GM12878 (cell line): ENCODE data around the gene CTAGE9. TPM values are rescaled to one million over a fixed set of nuclear protein-coding genes. Genes with fewer than 3 reads are reported as not detected.

Source experiments
- ATAC-seq: fragments of 200-7000 bp; cut with Tn5 transposase; 3 replicates; pipeline ENCODE4 v1.9.1; 2020; ENCODE audit warnings: mild to moderate bottlenecking, moderate library complexity
- BruUV-seq: library from RNA; stranded (reverse); fragments of 400-500 nt; replicated peaks from 2 replicates; lab custom pipeline; 2021; lab: Mats Ljungman, UMichigan
- CTCF ChIA-PET: fragments of 300-600 bp; sonication (Branson Sonifier 250); formaldehyde crosslinking; extraction: SDS; loops from one replicate; lab custom pipeline; 2021; ENCODE audit warnings: inconsistent platforms; lab: Yijun Ruan, JAX
- POLR2A ChIA-PET: fragments of 350-600 bp; formaldehyde crosslinking; extraction: SDS; loops from one replicate; lab custom pipeline; 2021; ENCODE audit warnings: inconsistent platforms; lab: Charles Lee
- RAD21 ChIA-PET: fragments of 300-600 bp; sonication (Branson Sonifier 250); formaldehyde crosslinking; loops from one replicate; lab custom pipeline; 2023; ENCODE audit warnings: antibody characterized with exemption; ENCODE audit not compliant: unreplicated experiment; lab: Charles Lee
- SMC1A ChIA-PET: fragments of 300-600 bp; sonication (Branson Sonifier 250); formaldehyde crosslinking; loops from one replicate; lab custom pipeline; 2023; ENCODE audit not compliant: unreplicated experiment, uncharacterized antibody; lab: Charles Lee
- DNase-seq: peaks from one replicate; pipeline ENCODE4 v3.0.0-alpha.2; 2011; ENCODE audit warnings: low read depth, low spot score
- FAIRE-seq: peaks from 3 replicates; lab custom pipeline; 2011; peaks lifted over from hg19 to GRCh38; lab: Jason Lieb, UNC
- H2AFZ ChIP-seq: 2 replicates; pipeline ENCODE4 v1.6.0; 2011; ENCODE audit warnings: low read depth, low read length, control low read depth; ENCODE audit not compliant: control insufficient read depth
- H3K27ac ChIP-seq: 2 replicates; pipeline ENCODE4 v1.5.1; 2011; ENCODE audit warnings: control low read depth; ENCODE audit not compliant: control insufficient read depth, insufficient read depth
- H3K27me3 ChIP-seq, 2 experiments: replicated peaks in 1 of 2; 2 replicates each; pipeline versions ENCODE4 v1.6.0 to v1.6.1; 2011; ENCODE audit warnings: low read length in 1 of 2; ENCODE audit not compliant: control insufficient read depth in 2 of 2, insufficient read depth in 2 of 2
- H3K36me3 ChIP-seq, 2 experiments: 2 replicates each; pipeline ENCODE4 v1.5.1; 2011; ENCODE audit warnings: low read length in 1 of 2; ENCODE audit not compliant: control insufficient read depth in 2 of 2, insufficient read depth in 2 of 2
- H3K4me1 ChIP-seq: 2 replicates; pipeline ENCODE4 v1.6.1; 2011; ENCODE audit warnings: mild to moderate bottlenecking, low read length, moderate library complexity, mixed read lengths; ENCODE audit not compliant: control insufficient read depth, insufficient read depth
- H3K4me2 ChIP-seq: 2 replicates; pipeline ENCODE4 v1.6.0; 2011; ENCODE audit warnings: control low read depth; ENCODE audit not compliant: control insufficient read depth, insufficient read depth
- H3K4me3 ChIP-seq: fragments of 200-600 bp; sonication (generic); 2 replicates; pipeline ENCODE4 v1.5.1; 2016
- H3K79me2 ChIP-seq: 2 replicates; pipeline ENCODE4 v1.6.0; 2011; ENCODE audit warnings: low read length; ENCODE audit not compliant: control insufficient read depth, insufficient read depth
- H3K9ac ChIP-seq: 2 replicates; pipeline ENCODE4 v1.8.0; 2011; ENCODE audit warnings: low read length, control low read depth, mixed read lengths; ENCODE audit not compliant: control insufficient read depth, insufficient read depth
- H3K9me3 ChIP-seq: replicated peaks from 3 replicates; pipeline ENCODE4 v1.5.1; 2011; ENCODE audit warnings: mild to moderate bottlenecking, low read length; ENCODE audit not compliant: control insufficient read depth, insufficient read depth
- H4K20me1 ChIP-seq: 2 replicates; pipeline ENCODE4 v1.6.0; 2011; ENCODE audit not compliant: control insufficient read depth, insufficient read depth
- ASH2L ChIP-seq: fragments of 300-600, 200-600 bp; sonication (generic); IDR thresholded peaks from 2 replicates; pipeline ENCODE4 v1.6.1; 2017; ENCODE audit warnings: low read depth, mild to moderate bottlenecking, borderline replicate concordance
- ATF2 ChIP-seq: IDR thresholded peaks from 2 replicates; pipeline ENCODE4 v1.6.1; 2012; ENCODE audit warnings: low read length, inconsistent platforms
- BACH1 ChIP-seq: fragments of 450-650 bp; IDR thresholded peaks from 2 replicates; pipeline ENCODE4 v1.6.1; 2017; ENCODE audit warnings: mild to moderate bottlenecking, borderline replicate concordance
- E4F1 ChIP-seq: fragments of 450-650 bp; IDR thresholded peaks from 2 replicates; pipeline ENCODE4 v1.6.1; 2018; ENCODE audit warnings: borderline replicate concordance, mild to moderate bottlenecking; ENCODE audit not compliant: partially characterized antibody
- HDAC6 ChIP-seq: fragments of 200-600 bp; sonication (generic); IDR thresholded peaks from one replicate; pipeline ENCODE4 v1.8.0; 2017; ENCODE audit warnings: antibody characterized with exemption; ENCODE audit not compliant: unreplicated experiment
- IKZF1 ChIP-seq: fragments of 450-650 bp; conservative IDR thresholded peaks from 2 replicates; pipeline ENCODE4 v1.6.1; 2017; ENCODE audit warnings: antibody characterized with exemption, mild to moderate bottlenecking
- SIN3A ChIP-seq: IDR thresholded peaks from 2 replicates; pipeline ENCODE4 v1.6.1; 2012; ENCODE audit warnings: low read depth, low read length, improper control_type of control experiment
- TARDBP ChIP-seq: IDR thresholded peaks from 2 replicates; pipeline ENCODE4 v1.6.1; 2016; ENCODE audit warnings: borderline replicate concordance
- ZBTB4 ChIP-seq: fragments of 450-650 bp; formaldehyde crosslinking; IDR thresholded peaks from 2 replicates; pipeline ENCODE4 v1.4.0; 2022; ENCODE audit warnings: mild to moderate bottlenecking, moderate library complexity
- WGBS: methylation state at CpG from one replicate; pipeline ENCODE4 v1.1.6; 2016; ENCODE audit warnings: low lambda C conversion rate; ENCODE audit not compliant: insufficient replicate concordance, insufficient coverage; ENCODE audit errors: missing lambda C conversion rate; 5-methylcytosine and 5-hydroxymethylcytosine counted together
- in situ Hi-C: fragments of 300-500 bp; cut with MboI; formaldehyde crosslinking; loops from 9 replicates; pipeline ENCODE4 v1.14.3; 2018; ENCODE audit warnings: mixed read lengths
- intact Hi-C: fragments of 100-400 bp; cut with micrococcal nuclease; formaldehyde crosslinking; loops from one replicate; pipeline ENCODE4 v1.14.2; 2022; ENCODE audit not compliant: unreplicated experiment
- polyA plus RNA-seq, 11 experiments: library from polyadenylated mRNA; depleted of rRNA in 4 of 11; unstranded in 6 of 11; stranded (reverse) in 5 of 11; fragments of >200 nt; fragmentation: Nextera tagmentation in 4 of 11; fragmentation: Illumina TruSeq in 1 of 11; extraction: Ambion mirVana in 4 of 11; extraction: Trizol in 1 of 11; gene quantifications; 1 replicate in 1 of 11; 2 replicates in 10 of 11; pipeline versions ENCODE4 v1.2.1 to v1.2.3, GENCODE V29; 2011 to 2016; ENCODE audit warnings: inconsistent platforms in 2 of 11, missing spikeins in 2 of 11, low read depth in 1 of 11
- total RNA-seq, 4 experiments: library from RNA; depleted of rRNA in 3 of 4; stranded (reverse); fragments of >200 nt in 3 of 4; fragmentation: Illumina TruSeq in 1 of 4; extraction: Trizol in 1 of 4; gene quantifications; 2 replicates each; pipeline versions ENCODE4 v1.2.1 to v1.2.3, GENCODE V29; 2013 to 2021

CTAGE9 gene
- total and polyA plus RNA-seq, 10 of the 15 experiments (the other 5 are each of a cell fraction or from before 2014, with no cell fraction given): 0.06 TPM; not detected in 9

GRCh38 chr6:131663578-131664165 lies 47.1 kb downstream of the CTAGE9 start (continued):
- no peak for TF ChIP-seq ZBTB4 (CRISPR knock-in tag)
- no peak for TF ChIP-seq BACH1
- no peak for TF ChIP-seq ATF2

- CTCF ChIA-PET: interaction anchor here (1.1 to 1.4 kb wide), 2 partner anchors 15 to 32 kb away, joined by 3 to 4 read pairs; partner anchors contain the start of gene MED23
- POLR2A ChIA-PET: no interaction called here
- H3K4me1 ChIP-seq: no peaks in the 10 kb centered on the region
- peaks cover 0 to 2% of the 10 kb centered on the region in 2 experiments; a peak in 1 of 4 replicates for H3K27me3 ChIP-seq
- in situ Hi-C loops: no loop called here
- no peaks in the 10 kb centered on the region for H3K79me2 ChIP-seq
- H4K20me1 ChIP-seq: no peaks in the 10 kb centered on the region
- ATAC-seq (no peak; the same call in 2 of the 3 replicates), FAIRE-seq (no peak), DNase-seq (no peak)
- RAD21 ChIA-PET: no interaction called here
- no peak overlapping the region for H3K4me3 ChIP-seq
- H3K27ac ChIP-seq: no peak overlapping the region
- H3K4me2 ChIP-seq: no peak overlapping the region
- 0% methylated on average over 1 of the region's 1 CpG for WGBS
- H3K9ac ChIP-seq: no peak overlapping the region
- no peak overlapping the region for H2AFZ ChIP-seq
- SMC1A ChIA-PET: no interaction called here
- no peaks in the 10 kb centered on the region; the same call in 2 of the 3 replicates for H3K9me3 ChIP-seq
- intact Hi-C loops: no loop called here
- BruUV-seq: no TSS peak
- H3K36me3 ChIP-seq: no peaks in the 10 kb centered on the region
- TF ChIP-seq IKZF1 (no peak), E4F1 (no peak), TARDBP (no peak), SIN3A (no peak), HDAC6 (no peak), ASH2L (no peak)
Observed at GRCh38 chr6:131660195-131660594, 50.6 kb downstream of the CTAGE9 start.
